Amygdala (tissue), 56 donors: ENCODE results near the gene GUCY2D.
"Not testable (repeated sequence)": the region's sequence is repeated elsewhere in the genome, so short reads cannot be mapped to it uniquely, and the experiment has no call there.

ENCODE experiments used
- DNase-seq, 56 donors: peaks; one replicate each; lab custom pipeline; 2025; lab: John Stamatoyannopoulos, UW

Gene GUCY2D

DNA sequence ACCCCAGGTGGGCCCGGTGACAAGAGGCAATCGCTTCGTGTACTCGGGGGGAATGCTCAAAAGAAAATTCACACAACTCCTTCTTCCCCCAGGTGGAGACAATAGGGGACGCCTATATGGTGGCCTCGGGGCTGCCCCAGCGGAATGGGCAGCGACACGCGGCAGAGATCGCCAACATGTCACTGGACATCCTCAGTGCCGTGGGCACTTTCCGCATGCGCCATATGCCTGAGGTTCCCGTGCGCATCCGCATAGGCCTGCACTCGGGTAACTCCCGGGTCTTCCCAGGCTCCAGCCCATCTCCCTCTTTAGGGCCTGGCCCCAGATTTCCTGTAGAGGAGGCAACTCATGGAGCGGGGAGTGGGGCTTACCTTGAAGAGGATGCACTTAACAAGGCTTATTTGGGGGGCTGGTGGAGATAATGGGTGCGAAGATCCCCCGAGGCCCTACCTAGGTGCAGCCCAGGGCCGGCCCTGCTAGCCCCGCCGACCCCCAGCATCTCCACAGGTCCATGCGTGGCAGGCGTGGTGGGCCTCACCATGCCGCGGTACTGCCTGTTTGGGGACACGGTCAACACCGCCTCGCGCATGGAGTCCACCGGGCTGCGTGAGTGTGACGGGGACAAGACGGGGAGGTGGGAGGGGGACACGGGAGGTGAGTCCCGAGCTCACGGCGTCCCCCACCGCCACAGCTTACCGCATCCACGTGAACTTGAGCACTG is 13.0 kb downstream of the GUCY2D start:
- no peak for DNase-seq

DNA sequence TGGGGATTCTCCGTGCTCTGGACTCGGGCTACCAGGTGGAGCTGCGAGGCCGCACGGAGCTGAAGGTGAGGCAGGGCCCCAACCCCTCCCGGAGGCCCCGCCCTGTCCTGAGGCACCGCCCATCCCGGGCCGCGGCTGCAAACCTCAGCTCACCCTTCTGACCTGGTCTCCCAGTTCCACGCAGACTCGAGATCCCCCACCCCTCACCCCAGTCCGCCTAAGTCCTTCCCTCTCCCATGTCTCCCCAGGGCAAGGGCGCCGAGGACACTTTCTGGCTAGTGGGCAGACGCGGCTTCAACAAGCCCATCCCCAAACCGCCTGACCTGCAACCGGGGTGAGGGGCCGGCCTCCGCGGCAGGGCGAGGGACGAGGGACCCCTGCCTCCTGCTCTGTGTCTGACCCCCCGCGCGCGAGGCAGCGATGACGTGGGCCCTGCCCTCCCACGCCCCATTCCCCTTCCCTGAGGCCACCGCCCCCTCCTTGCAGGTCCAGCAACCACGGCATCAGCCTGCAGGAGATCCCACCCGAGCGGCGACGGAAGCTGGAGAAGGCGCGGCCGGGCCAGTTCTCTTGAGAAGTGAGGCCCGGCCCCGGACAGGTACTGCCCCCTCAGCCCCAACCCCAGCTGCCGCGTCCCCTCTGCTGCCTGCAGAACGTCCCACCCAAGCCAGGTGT is 13.7 kb downstream of the GUCY2D start:
- peak in 2 of 56 donors; percentile 10 to 67 for DNase-seq

DNA sequence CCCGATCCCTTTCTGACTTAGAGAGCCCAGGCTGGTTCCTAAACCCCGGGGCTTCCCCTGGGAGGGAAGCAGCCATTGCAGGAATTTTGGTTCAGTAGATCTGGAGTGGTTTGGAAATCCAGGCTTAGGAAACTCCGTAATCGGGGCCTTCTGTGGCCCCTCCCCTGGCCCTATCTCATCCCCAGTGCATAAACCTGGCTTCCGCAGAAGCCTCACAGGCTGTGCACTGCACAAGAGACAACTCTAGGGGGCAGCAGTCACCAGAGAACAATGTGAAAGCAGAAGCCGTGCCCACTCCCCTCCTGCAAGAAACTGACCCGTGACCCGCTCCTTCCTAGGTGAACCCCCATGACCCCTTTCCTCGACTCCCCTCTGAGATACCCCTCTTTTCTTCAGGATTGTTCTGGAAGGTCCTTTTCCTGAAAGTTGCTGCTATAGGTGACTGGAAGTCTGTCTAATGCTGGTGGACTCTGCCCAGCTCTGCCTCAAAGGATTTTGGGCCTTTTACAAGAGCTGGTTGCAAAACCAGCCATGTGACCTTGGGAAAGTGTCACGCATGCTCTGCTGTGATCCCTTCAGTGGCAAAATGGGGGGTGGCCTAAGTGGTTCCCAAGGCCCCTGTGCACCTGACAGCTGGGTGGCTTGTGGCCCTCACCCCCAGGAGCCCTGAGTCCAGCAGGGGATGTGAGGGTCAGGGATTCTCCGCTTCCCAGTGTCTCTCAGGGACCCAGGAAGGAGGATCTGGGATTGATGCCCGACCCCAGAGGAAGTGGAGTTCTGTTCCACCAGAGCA is 14.4 kb downstream of the GUCY2D start:
- DNase-seq, result peak in 17 of 56 donors; percentile 1 to 53 (median 22)

DNA sequence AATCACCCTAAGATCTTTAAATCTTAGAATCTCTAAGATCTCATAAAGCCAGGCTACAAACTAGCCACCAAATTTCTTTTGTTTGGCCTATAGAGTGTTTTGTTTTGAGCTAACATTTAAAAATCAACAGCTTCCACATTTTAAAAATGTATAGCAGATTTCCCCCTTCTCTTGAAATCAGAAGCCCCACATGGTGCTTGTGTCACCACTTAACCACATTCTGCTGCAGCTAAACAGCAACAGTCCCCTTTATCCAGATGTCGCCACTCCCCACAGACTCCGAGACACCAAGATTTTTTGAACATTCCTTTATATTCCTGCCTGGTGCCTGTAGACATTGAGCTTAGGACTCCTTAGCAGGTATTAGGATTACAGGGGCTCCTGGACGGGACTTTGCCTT is 16.0 kb downstream of the GUCY2D start:
- no peak for DNase-seq

DNA sequence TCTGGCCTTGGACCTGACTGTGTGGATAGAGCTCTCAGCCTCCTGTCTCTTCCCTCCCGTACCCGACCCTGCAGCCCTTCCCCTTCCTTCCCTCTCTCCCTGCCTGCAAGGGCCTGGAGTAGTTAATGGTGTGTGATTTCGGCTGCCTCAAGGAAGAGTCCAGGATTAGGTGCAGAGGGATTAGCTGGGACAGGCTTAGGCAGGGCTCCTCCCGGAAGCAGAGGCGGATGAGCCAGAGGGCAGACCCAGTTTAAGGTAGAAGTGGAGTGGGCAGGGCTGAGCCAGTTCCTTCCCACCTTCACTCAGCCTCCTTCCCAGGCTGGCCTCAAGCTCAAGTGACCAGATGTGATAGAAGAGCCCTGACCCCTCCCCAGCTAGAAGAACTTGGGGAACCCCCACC is 16.8 kb downstream of the GUCY2D start:
- no peak for DNase-seq

DNA sequence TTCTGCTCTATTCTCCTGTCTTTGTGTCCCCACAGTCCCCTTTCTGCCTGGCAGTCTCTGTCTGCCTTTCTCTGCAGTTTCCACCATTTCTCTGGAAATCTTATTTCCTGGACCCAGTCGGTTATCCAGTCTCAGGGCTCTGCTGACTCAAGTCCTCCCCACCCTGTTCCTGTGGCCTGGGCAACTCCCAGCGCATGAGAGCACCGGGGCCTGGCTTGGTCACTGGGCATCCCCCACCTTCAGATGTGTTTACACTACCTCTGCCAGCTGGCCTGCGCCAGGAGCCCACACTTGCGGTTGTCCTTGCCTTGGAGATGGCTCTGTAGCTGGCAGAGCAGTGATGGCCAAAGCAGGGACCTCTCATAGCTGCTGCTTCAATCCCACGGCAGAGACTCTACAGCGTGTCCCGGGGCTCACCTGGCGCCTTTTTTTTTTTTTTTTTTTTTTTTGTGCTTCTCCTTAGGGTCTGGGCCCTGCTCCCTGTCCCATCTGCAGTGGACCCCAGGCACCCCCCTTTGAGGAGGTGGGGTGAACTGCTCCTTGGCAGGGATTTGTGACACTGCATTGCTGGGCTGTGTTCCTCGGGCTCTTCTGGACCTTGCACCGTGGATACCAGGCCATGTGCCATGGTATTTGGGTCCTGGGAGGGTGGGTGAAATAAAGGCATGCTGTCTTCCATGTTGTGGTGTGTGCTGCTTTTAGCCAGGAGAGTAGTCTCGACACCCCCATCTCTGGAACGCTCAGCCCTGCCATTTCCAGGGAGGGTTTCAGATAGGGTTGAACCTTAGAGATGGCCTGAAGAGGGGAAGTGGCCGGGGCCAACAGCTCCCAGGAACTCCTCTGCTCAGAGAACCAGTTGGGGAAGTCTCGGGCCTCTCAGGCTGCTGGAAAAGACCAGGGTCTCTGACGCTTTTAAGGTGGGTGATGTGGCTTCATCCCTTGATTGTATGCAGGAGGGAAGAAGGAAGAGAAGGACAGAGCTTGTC is 17.5 kb downstream of the GUCY2D start:
- DNase-seq, result no peak

DNA sequence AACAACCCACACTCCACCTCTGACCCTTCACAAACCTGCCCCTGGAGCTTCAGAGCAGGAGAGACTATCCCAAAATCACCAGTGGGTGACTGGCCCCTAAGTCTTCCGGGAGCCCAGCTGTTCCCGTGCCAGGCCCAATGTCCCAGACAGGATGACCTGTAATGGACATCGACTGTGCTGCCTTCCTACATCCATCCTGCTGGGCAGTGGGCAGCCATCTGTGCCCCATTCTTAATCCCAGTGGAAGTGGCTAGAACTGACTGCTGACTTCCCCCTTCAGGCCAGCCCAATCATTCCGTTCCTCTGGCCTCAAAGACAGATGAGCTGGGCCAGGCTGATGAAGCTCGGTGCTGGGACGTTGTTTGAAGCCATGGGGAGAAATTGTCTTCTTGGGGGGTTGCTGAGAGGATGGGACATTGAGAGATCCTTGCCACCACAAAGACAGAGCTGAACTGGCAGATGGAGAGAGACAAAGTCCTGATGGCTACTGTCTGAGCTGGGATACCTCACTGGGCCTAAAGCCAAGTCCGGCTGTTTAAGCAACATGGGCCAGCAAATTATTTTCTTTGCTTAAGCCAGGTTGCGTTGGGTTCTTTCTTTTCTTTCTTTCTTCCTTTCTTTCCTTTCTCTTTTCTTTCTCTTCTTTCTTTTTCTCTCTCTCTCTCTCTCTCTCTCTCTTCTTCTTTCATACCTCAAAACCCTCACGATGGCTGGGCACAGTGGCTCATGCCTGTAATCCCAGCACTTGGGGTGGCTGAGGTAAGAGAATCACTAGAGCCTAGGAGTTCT is 18.6 kb downstream of the GUCY2D start:
- DNase-seq, result no peak

DNA sequence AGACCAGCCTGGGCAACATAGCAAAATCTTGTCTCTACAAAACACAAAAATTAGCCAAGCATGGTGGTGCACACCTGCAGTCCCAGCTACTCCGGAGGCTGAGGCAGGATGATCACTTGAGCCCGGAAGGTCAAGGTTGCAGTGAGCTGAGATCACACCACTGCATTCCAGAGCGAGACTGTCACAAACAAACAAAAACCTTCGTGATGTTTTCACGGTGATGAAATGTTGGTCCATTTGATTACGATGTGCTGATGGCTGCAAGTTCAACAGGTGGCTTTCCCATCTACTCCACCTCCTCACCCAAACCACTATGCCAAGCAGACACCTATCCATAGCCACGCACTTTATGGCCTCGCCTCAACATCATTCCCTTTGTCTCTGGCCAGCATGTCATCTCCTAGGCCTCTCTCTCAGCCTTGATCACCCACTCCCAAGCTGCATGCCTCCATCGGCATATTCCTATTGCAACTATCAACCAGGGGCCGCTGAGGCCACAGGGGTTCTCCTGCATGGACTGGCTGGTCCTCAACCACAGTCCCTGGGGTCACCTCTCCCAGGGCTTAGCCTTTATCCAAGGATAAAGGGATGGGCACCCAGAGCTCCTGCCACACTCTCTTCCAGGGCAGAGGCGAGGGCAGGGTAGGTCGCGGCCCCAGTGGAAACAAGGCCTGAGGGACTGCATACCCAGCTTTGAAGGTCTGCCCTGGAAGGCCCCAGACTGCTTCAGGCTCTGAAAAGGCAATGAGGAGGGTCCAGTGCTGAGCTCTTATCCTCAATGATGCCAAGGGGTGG is 19.3 kb downstream of the GUCY2D start:
- DNase-seq, result no peak

DNA sequence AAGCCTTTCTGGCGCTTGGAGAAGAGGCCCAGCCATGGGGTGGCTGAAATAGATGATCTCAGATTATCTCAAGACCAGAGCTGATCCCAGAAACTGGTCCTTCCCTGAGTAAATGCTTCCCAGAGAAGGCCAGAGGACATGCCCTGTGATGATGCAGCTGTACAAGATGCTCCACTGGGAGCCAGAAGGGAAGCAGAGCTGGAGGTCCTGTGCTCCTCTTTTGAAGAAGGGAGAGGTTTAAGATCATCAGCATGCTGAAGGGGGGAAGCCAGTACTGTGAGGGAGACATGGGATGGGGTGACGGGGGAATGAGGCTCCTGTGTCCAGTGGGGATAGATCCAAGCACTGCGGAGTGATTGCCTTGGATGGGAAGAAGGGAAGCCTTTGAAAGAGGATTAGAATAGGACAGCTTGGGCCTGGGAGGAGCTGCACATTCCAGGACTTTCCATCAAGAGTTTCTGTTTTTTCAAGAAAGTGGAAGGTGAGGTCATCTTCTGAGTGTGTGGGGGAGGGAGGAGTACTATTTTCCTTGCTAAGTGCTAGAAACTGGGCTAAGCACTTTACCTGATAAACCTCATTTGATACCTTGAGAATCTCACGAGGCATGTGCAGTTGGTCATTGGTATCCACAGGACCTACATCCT is 20.1 kb downstream of the GUCY2D start:
- no peak for DNase-seq

DNA sequence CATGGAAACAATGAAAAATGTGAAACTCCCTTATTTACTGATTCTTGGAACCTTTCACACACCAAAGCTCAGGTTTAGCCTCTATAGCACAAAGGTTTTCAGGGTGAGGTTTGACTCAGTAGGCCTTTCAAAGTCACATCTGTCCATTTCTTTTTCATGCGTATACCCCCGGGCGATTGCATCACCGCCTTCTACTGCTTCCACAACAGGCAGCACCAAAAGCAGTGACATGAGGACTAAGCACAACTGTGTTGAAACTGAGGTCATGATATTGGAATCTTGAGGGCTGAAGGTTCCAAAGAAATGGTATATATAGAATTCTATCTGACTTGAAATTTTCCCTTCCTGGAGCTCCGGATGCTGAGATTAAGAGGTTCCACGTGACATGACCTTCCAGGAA is 21.7 kb downstream of the GUCY2D start:
- not testable (repeated sequence) for DNase-seq

DNA sequence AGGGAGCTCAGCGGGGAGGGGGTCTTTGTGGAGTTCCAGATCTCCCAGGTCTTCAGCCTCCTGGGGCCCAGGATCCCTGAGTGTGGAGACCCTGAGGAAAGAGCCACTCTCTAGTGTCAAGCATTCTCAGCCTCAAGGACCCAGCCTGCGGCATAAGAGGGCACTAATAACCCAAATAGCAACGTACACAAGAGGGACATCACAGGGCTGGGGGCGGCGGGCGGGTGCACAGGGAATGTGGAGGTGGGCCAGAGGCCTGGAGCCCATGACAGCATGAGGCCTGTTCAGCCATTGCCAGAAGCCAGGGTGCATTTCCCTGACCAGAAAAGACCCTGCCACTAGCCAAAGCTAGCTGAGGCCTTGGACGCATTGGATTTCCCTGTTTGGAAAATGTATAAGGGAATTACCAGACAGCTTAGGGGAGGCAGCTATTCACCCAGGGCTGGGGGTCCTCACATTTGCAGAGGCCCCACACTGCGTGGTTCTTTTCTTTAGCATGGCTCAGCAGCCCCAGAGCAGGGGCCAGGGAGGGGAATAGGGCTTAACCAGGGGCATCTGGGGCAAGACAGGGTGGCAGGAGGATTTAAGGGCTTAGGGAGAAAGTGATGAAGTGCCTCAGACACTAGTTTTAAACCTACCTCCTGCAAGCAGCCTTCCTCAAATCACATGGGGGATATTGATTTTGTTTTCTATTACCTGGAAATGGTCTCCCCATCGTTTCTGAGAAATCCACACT is 22.9 kb downstream of the GUCY2D start:
- no peak for DNase-seq

DNA sequence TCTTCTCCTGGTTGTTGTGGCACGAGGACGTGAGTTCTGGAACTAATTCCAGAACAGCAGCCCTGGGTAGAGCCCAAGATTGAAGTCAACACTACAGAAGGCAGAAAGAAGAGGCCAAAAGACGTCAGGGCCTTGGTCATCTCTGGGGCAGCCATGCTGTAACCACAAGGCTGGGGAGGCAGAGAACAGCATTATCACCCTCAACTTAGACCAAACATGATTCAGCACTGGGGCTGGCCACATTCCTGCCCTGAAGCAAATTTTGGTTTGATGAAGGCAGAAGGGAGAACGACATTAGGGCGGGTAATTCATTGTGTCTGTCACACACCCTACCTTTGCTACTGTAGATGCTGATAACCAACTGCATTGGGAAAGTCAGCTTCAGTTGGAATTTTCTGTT is 26.7 kb downstream of the GUCY2D start:
- DNase-seq, result no peak

DNA sequence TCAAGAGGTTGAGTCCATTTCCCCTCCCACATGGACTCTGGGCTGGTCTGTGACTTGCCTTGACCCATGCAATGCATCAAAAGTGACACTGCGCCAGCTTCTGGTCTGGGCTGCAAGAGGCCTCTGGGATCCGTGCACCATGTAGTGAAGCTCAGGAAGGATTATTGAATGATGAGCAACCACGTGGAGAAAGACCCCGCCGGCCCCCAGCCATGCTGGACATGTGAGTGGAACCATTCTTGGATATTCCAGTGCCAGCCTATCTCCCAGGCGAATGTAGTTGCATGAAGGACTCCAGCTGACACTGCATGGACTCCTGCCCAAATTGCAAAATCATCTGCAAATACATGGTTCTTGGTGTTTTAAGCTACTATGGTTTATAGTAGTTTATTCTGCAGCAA is 28.8 kb downstream of the GUCY2D start:
- DNase-seq, result no peak

DNA sequence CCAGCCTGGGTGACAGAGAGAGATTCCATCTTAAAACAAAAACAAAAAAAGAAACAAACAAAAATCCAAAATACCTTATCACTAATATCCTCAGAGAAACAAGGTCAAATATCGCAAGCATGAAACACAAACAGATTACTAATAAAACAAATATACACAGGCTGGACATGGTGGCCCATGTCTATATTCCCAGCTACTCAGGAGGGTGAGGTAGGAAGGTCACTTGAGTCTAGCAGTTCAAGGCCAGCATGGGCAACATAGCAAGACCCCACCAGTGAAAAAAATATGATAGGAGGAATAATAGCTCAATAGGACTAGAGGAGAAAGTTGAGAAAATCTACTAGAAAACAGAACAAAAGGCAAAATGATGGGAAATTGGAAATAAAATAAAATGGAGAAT is 29.5 kb downstream of the GUCY2D start:
- DNase-seq, result no peak

DNA sequence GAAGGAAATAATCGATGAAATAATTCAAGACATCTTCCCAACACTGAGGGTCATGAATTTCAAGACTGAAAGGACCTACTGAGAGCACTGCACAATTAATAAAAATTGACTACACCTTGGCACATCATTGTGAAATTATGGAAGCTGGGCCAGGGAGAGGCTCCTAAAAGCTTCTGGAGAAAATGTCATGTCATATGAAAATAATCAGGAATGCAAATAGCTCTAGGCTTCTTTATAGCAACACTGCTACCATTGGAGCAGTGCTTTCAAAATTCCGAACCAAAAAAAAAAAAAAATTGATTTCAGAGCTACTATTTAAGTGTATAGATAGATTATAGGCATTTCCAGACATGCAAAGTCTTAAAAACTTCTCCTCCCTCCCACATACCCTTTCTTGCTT is 30.0 kb downstream of the GUCY2D start:
- no peak for DNase-seq

DNA sequence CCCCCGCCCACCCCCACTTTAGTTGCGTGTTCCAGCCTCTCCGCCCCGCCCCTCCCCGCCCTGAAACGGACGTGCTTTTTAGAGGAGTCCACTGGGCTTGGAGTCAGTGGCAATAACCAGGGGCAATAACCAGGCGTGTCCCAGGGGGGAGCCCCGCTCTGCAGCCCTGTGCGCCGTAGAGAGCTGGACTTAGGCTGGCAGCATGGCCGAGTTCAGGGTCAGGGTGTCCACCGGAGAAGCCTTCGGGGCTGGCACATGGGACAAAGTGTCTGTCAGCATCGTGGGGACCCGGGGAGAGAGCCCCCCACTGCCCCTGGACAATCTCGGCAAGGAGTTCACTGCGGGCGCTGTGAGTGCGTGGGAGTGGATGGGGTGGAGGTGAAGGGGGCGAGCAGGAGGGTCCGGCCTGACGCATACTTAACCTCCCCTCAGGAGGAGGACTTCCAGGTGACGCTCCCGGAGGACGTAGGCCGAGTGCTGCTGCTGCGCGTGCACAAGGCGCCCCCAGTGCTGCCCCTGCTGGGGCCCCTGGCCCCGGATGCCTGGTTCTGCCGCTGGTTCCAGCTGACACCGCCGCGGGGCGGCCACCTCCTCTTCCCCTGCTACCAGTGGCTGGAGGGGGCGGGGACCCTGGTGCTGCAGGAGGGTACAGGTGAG is 36.7 kb downstream of the GUCY2D start, which contains the start of gene ALOX15B:
Gene ALOX15B, plus strand, starts transcription at position 106 of the 657 bp plus-strand sequence. Its CDS starts 97 bp downstream, at position 203.
- no peak for DNase-seq
